IPS-NIHi7 (cell line): ENCODE measurements around the gene ARHGAP33.

Experiments
- DNase-seq: peaks from one replicate; pipeline ENCODE4 v3.0.0; 2012; ENCODE audit warnings: mixed read lengths; ENCODE audit errors: extremely low spot score

Gene ARHGAP33

GRCh38 chr19:35780058-35780457 lies 4.7 kb downstream of the ARHGAP33 start:
- no peak for DNase-seq

GRCh38 chr19:35780717-35781116 lies 5.4 kb downstream of the ARHGAP33 start:
- no peak for DNase-seq

DNA sequence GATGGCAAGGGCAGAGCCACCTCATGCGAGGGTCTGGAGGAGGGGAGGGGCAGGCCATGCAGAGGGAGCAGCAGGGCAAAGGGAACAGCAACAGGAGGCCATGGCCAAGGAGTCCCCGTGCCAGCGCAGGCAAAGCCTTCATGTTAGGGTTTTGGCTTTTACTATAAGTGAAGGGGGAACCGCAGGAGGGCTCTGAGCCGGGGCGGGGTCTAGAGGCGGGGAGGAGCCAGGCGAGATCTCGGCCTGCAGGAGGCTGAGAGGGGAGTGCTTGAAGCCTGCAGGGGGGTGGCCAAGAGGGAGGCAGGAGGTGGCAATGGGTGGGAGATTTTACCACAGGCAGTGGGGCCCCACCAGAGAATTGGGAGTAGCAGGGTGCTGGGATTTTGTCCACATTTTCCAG lies 6.3 kb downstream of the ARHGAP33 start:
- no peak for DNase-seq

- no peak for DNase-seq
These were observed 7.2 kb downstream of the ARHGAP33 start for GRCh38 chr19:35782589-35782988.

DNA sequence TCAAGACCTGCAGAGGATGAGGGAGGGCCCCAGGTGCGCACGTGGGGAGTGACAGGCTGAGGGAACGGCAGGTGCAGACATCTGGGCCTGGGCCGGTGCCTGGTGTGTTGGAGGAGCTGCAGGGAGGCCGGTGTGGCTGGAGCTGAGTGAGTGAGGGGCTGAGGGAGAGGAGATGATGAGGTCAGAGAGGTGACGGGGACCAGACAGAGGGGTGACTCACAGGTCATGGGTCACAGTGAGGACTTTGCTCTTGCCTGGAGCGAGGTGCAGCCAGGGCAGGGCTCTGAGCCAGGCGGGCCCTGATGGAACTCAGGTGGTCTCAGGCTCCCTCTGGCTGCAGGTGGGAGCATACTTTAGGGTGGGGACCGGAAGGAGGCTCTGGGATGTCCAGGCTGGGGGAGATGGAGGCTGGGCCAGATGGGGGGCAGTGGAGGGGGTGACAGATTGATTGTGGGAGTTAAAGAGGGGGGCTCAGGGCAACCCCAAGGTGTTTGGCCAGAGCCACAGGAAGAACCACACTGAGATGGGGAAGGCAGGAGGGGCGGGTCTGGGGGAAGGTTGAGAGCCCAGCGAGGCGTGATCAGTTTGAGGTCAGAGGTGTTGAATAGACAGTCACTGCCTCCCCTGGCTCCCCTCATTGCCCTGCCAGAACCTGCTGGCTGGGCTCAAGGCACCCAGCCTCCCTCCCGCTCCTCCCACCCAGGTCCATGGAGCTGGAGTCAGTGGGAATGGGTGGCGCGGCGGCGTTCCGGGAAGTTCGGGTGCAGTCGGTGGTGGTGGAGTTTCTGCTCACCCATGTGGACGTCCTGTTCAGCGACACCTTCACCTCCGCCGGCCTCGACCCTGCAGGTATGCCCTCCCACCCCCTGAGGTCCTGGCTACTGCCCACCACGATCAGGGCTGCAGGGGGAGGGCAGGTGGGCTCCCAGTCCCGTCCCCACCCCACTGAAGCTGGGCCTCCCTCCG lies 8.4 kb downstream of the ARHGAP33 start:
- DNase-seq: peak; percentile 59

GRCh38 chr19:35784503-35785338 lies 9.4 kb downstream of the ARHGAP33 start:
- peak; percentile 93 for DNase-seq

DNA sequence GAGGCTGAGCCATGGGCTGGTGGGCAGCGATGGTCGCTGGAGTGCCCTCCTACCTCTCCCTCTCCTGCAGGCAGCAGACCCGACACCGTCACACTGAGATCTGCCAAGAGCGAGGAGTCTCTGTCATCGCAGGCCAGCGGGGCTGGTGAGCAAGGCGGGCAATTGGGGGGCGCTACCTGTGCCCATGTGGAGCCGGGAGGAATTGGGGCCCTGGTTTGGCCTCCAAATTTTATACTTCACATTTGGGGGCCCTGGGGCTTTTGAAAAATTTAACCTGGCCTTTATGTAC lies 9.9 kb downstream of the ARHGAP33 start:
- DNase-seq: no peak

DNA sequence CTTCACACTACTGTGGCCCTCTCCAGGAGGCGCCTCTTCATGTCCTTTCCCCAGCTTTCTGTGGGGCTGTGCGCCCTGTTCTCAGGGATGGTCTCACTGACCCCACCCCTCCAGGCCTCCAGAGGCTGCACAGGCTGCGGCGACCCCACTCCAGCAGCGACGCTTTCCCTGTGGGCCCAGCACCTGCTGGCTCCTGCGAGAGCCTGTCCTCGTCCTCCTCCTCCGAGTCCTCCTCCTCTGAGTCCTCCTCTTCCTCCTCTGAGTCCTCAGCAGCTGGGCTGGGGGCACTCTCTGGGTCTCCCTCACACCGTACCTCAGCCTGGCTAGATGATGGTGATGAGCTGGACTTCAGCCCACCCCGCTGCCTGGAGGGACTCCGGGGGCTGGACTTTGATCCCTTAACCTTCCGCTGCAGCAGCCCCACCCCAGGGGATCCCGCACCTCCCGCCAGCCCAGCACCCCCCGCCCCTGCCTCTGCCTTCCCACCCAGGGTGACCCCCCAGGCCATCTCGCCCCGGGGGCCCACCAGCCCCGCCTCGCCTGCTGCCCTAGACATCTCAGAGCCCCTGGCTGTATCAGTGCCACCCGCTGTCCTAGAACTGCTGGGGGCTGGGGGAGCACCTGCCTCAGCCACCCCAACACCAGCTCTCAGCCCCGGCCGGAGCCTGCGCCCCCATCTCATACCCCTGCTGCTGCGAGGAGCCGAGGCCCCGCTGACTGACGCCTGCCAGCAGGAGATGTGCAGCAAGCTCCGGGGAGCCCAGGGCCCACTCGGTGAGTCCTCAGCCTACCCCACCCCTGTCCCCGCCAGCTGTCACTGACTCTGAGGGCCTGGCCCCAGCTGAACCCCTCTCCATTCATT lies 11.2 kb downstream of the ARHGAP33 start:
- no peak for DNase-seq

- no peak for DNase-seq
These were observed 11.9 kb downstream of the ARHGAP33 start for GRCh38 chr19:35787227-35787799.

DNA sequence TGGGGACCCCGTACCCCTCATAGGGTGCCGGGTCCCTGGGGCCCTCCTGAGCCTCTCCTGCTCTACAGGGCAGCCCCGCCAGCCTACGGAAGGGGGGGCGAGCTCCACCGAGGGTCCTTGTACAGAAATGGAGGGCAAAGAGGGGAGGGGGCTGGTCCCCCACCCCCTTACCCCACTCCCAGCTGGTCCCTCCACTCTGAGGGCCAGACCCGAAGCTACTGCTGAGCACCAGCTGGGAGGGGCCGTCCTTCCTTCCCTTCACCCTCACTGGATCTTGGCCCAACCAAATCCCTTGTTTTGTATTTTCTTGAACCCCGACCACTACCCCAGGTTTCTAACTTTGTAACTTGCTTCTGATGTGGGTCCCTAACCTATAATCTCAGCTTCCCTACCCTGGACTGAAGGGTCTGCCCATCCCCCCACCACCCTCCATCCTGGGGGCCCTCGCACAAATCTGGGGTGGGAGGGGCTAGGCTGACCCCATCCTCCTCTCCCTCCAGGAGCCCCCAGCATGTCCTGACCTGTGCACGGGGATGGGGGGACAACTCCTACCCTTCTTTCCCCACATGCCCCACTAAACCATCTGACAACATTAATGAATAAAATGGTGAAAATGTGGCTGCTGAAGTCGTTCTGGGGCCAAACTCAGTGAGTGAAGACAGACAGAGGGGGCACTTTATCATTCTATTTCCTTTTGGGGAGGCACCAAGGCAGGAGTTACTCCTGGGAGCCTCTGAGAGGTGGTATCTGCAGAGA lies 13.0 kb downstream of the ARHGAP33 start:
- DNase-seq: no peak

DNA sequence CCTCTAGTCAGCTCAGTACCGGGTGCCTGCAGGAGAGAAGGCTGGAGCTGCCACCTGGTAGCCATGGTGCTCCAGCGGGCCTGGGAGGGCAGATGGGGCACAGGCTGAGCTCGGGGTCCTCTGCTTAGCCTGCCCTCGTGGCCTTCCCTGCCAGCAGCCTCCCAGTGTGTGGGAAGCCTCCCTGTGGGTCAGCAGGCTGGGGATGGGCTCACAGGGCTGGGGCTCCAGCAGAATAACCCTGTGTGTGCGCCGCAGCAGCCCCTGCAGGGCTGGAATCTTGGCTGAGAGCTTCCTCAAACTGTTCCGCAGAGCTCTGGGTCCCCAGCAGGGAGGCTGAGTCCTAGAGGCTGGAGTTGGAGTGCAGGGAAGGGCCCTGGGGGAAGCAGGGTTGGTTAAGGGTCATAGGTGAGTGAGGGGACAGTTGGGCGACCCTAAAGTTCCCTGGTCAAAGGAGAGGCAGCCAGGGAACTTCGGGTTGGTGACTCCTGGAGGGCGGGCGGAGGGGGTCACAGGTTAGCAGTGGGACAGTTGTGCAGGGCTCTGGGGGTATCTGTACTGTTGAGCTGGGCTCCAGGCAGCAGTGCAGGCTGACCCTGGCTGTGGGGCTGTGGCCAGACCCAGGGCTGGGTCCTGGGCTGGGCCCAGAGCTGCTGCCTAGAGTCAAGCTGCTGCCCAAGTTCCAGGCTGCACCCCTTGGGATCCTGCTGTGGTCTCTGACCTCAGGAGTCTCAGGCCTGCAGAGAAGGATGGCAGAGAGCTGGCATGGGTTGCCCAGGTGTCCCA lies 14.0 kb downstream of the ARHGAP33 start:
- DNase-seq: no peak

DNA sequence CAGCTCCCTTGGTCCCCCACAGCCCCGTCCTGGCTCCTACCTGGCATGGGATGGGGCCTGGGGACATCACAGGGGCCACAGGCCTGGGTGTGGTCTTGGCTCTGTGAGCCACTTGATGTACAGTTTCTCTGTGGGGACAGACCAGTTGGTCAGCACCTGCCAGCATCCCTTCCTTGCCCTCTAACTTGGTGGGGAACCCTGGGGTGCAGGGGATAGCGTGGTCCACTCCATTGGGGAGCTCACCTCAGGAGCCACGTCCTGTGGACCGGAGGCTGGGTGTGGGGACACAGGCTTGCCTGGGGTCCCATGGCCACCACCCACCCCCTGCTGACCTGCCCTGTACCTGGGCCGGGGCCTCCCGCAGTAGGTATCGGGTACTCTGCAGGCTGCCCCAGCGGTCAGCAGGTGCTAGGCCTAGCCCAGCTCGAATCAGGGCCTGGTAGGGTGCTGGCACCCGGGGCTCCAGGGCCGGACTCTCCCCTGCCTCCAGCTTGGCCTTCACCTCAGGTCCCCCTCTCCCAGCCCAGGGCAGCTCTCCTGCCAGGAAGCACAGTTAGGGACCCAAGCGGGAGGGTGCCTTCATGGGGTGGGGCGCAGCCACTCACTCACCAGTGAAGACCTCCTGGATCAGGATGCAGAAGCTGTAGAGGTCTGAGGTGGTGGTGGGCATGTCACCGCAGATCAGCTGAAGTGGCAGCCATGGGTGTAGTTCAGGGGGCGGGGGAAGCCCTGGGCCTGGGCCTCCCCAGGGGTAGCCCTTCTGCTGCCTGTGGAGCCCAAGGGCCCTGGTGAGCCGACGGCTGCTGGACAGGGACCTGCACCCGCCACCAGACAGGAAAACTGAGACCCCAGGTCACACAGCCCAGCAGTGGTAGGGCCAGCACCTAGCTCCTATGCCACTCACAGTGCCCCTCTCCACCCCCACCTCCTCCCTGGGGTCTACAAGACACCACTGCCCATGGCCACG lies 14.9 kb downstream of the ARHGAP33 start:
- no peak for DNase-seq

DNA sequence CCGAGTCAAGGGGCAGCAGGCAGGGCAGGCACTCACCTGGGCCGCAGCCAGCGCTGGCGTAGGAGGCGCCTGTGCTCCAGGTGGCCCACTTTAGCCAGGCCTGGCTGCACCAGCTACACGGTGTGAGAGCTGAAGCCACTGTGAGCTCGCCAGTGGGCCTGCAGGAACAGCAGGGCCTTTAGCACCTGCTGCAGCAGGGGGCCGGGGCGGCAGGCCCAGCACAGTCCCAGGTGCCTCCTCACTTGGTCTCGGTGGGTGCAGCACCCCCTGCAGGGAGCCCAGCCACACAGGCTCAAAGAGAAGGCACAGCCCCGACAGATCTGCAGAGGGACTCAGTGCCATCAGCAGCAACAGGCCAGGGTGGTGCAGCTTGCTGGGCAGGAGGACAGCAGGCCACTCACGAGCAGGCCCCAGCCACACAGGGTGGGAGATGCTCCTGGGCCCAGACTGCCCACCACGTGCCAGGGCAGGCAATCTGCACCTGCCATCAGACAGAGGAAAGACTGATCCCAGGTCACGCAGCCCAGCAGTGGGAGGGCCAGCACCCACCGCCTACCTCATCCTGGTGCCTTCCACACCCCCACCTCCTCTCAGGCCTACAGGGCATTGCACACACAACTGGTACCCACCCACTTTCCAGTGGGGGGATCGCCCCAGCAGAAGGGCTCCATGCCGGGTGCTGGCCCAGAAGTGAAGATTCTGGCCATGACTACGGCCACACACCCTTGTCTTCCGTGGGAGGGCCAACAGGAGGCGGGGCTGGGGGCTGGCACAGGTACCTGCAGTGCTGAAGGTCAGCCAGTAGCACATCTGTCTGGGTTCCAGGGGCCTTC lies 15.8 kb downstream of the ARHGAP33 start:
- no peak for DNase-seq

- no peak for DNase-seq
These were observed 16.5 kb downstream of the ARHGAP33 start for GRCh38 chr19:35791814-35792279.

- DNase-seq: no peak
These were observed 16.9 kb downstream of the ARHGAP33 start for GRCh38 chr19:35792312-35792711.

DNA sequence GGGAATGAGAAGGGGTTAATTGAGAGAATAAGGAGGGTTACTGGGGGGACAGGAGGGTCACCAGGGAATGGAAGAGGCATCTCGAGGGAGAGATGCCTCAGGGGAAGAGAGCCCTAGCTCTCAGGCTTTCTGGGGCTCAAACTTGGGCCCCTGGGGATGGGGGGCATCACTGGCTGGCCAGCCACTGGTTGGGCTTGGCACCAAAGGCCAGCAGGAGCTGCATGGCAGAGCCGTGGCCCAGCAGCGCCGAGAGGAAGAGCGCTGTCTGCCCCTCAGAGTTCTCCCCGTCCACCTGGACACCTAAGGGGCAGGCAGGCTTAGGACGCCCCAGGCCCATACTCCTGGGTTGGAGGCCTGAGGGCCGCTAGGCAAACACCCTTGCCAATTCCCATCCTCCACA lies 17.5 kb downstream of the ARHGAP33 start:
- no peak for DNase-seq

DNA sequence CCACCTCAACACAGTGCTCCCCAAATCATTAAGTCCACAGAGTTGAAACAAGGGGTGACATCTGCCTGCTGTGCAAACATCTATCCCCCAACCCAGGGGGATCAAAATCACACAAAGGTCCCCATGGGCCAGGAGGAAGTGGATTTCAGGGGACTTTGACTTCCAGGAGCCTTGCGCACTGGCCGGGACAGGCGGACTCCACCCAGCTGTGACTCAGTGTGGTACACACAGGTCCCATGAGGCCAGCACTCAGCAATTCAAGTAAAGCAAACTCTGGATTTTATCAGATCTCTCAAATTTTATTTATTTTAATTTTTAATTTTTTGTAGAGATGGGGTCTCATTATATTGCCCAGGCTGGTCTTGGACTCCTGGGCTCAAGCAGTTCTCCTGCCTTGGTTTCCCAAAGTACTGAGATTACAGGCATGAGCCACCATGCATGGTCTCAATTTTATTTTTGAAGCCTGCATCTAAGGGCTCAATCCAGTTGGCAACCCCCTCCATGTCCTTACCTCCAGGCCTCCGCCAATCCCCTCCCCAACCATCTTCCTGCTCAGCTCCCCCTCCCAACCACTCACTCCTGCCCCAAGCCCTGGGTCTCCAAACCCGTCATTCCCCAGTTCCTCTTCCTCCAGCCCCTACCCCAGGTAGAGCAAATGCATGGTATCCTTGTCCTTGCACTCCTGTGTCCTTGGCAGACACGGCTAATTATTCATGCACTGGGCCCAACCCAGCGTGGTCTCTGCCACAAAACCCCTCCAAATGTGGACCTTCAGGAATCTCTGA lies 18.2 kb downstream of the ARHGAP33 start:
- no peak for DNase-seq
